Measurements from ENCODE around the gene LOXL3.

GRCh38 chr2:74537140-74537539 lies 16.6 kb downstream of the LOXL3 start:
- TF ChIP-seq CTCF (IDR thresholded peaks at IDR 0.05) (no peak), POLR2A (IDR thresholded peaks at IDR 0.05) (no peak)

All from prostate gland (tissue), 2 donors.